ENCODE data around the gene SEZ6L2.
"Not testable (repeated sequence)": the region's sequence is repeated elsewhere in the genome, so short reads cannot be mapped to it uniquely, and the experiment has no call there.

The SEZ6L2 gene

DNA sequence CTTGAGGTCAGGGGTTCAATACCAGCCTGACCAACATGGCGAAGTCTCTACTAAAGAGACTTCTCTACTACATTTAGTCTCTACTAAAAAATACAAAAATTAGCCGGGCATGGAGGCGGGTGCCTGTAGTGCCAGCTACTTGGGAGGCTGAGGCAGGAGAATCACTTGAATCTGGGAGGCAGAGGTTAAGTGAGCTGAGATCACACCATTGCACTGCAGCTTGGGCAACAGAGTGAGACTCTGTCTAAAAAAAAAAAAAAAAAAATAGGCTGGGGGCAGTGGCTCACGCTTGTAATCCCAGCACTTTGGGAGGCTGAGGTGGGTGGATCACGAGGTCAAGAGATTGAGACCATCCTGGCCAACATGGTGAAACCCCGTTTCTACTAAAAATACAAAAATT, 10.5 kb upstream of the SEZ6L2 start:
- not testable (repeated sequence) for DNase-seq

DNA sequence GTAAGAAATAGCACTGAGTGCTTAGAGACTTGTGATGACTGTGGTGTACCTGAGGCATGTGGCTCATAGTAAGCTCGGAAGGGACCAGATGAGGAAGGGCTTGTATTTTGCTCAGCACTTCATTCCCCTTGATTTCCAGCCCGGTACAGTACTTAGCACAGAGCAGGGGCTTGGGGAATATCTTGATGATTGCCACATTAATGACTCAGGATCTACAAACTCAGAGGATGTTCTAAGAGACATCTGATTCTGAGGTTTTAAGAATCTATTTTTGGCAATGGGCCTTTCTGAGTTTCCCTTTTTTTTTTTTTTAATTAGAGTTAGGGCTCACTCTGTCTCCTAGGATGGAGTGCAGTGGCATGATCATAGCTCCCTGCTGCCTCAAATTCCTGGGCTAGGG, 10.0 kb upstream of the SEZ6L2 start:
- DNase-seq: no peak

DNA sequence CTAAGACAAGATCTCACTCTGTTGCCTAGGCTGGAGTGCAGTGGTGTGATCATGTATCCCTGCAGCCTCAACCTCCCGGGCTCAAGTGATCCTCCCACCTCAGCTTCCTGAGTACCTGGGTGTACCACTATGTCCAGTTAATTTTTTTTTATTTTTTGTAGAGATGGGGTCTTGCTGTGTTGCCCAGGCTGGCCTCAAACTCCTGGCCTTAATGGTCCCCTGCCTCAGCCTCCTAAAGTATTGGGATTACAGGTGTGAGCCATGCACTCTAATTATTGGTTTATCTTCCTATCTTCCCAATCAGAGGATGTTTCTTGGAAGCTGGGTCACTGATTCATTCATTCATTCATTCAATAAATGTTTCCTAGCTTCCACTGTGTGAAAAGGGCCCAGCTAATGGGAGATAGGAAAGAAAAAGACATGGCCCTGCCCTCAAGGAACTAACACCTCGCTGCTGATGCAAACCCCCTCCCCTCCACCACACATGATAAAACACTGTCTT, 9.4 kb upstream of the SEZ6L2 start:
- DNase-seq: no peak

DNA sequence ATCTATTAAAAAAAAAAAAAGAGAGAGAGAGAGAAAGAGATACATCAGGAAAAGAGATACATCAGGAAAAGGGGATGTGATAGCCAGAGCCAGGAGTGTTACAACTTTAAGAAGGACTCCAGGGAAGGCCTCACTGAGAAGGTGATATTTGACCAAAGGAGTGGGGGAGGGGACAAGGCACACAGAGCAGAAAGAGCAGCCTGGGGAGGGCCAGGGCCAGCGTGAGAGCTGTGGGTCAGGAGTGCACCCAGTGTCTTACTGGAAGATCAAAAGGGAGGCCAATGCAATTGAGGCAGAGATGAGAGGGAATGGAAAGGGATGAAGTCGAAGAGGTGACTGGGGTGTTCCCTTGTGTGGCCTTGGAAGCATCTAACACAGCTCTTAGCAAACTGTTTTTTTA, 8.6 kb upstream of the SEZ6L2 start:
- no peak for DNase-seq

DNA sequence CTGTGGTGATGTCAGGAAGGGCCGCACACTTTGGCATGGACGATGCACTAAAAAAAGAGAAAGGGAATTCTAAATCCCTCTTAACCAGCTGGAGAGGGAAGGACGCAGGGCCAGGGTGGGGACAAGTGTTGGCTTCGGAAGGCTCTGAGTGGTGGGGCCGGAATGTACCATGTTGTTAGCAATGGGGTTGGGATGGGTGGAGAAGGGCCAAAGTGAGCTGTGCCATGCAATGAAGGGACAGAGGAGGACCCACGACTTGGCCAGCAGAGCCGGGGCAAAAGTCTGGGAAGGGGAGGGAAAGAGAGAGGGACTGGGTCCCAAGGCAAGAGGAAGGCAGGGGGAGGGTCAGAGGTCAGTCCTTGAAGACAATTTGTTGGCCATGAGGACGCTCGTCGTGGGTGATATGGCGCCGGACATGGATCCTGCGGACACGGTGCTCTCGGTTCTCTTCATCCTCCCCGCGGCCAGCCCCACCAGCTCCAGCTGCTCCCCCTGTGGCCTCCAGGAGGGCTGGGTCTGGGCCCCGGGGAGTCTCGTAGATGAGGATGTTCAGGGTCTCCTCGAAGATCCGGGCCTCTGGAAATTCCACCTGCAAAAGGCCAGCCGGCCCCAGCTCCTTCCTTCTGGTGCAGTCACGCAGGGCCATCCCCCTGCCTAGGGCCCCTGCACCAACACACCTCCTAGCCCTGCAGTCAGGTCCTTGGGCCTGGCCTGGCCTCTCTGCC, 7.3 kb upstream of the SEZ6L2 start:
- no peak for DNase-seq

DNA sequence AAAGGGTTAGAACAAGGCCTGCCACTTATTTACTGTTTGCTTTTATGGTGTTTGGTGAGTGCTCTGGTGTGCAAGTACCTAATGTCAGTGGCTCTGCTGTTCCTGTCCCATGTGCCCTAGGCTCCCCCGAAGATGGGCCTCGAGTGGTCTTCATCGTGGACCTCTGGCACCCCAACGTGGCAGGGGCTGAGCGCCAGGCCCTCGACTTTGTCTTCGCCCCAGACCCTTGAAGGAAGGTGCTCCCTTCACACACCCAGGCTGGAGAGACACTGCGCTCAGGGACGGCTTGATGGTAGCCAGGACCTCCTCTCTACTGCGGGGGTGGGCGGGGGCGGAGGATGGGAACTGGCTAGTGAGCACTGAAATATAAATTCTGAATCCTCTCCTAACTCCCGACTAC, 6.3 kb upstream of the SEZ6L2 start:
- no peak for DNase-seq

DNA sequence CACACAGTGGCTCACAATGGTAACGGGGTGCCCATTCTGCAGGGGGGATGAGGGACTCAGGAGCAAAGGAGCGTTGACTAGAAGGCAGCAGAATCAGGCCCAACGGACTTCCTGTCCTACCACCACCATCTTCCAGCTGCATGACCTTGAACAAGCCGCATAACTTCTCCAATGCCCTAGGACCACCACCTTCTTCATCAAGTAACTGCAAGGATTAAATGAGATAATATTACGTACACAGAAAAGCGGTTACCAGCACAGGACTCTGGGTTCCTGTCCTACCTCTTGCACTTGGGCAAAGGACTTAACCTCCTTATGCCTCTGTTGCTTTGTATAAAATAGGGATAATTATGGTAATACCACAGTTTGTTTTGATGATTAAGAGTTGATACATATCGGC, 5.6 kb upstream of the SEZ6L2 start:
- no peak for DNase-seq

DNA sequence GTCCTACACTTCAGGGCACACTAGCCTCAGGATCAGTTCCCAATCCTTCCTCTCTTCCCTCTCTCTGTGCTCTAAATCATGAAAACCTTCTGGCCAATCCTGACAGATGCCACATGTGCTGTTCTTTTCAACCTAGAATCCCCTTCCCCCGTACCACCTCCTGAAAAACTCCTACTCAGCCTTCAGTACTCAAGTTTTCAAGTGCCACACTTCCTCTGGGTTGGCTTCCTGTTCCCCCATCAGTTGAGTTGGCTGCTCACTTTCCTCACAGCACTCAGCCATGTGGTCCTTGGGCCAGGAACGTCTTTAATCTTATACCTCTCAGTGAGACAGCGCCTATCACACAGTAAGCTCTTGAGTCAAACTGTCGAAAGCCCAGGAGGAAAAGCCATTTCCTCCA, 4.2 kb upstream of the SEZ6L2 start:
- DNase-seq: no peak

DNA sequence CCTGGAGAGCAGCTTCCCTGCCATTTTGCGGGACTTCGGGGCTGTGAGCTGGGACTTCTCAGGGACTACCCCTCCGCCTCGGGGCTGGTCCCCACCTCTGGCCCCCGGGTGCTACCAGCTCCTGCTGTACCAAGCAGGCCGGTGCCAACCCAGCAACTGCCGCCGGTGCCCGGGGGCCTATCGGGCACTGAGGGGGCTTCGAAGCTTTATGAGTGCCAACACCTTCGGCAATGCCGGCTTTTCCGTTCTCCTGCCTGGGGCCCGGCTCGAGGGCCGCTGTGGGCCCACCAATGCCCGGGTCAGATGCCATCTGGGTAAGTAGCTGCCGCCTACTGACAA, 2.2 kb upstream of the SEZ6L2 start:
- DNase-seq: no peak

DNA sequence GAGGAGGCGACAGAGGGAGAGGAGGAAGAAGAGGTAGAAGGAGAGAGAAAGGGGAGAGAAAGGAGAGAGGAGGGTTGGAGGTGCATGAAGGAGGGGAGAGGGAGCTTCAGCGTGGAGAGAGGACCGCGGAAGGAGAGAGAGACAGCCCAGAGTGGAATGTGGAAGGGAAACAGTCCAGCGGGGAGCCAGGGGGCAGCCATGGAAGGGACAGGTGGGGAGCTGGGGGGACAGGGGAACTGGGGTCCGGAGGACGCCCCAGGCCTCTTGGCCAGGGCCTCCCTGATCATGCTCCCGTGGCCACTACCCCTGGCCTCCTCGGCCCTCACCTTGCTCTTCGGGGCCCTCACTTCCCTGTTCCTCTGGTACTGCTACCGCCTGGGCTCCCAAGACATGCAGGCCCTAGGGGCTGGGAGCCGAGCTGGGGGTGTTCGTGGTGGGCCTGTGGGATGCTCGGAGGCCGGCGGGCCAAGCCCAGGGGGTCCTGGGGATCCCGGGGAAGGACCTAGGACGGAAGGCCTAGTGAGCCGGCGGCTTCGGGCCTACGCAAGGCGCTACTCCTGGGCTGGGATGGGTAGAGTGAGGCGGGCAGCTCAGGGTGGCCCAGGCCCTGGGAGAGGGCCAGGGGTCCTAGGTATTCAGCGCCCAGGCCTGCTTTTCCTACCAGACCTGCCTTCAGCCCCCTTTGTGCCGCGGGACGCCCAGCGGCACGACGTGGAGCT, 1.7 kb upstream of the SEZ6L2 start:
- DNase-seq: no peak

DNA sequence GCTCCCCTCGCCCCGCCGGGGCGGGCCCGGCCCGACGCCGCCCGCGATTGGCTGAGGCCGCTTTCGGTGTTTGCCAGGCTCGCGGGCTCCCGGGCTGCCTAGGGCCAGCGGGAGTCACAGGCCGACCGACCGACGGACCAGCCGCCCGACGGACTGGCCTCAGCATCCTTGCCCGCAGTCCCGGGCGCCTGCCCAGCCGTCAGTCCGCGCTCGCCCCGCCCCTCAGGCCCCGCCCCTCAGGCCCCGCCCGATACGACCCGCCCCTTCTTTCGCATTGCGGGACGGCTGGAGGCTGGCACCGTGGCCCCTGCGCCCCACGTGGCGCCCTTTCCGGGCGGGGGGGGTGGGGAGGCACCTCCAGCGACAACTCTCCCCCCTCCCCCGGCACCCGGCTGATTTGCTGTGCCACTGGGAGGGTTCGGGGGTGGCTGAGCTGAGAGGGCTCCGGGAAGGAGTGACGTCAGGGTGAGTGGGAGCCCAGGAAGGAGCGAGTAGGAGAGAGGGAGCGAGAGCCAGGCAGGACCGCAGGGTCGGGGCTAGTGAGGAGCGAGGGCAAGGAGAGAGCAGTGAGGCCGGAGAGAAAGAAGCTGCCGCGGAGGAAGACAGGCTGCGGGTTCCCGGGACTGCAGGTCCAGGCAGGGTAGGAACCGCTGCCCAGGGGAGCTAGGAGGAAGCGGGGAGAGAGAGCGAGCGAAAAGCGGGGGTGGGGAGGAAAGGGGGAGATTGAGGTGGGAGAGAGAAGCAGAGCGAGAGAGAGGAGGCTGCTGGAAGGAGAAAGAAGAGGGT, 945 bp upstream of the SEZ6L2 start, which contains the start of gene ASPHD1:
ASPHD1 (plus strand) TSS at position 387 of the 786 bp plus-strand sequence. CDS start 484 bp downstream, outside the sequence.
- peak; percentile 79 for DNase-seq

DNA sequence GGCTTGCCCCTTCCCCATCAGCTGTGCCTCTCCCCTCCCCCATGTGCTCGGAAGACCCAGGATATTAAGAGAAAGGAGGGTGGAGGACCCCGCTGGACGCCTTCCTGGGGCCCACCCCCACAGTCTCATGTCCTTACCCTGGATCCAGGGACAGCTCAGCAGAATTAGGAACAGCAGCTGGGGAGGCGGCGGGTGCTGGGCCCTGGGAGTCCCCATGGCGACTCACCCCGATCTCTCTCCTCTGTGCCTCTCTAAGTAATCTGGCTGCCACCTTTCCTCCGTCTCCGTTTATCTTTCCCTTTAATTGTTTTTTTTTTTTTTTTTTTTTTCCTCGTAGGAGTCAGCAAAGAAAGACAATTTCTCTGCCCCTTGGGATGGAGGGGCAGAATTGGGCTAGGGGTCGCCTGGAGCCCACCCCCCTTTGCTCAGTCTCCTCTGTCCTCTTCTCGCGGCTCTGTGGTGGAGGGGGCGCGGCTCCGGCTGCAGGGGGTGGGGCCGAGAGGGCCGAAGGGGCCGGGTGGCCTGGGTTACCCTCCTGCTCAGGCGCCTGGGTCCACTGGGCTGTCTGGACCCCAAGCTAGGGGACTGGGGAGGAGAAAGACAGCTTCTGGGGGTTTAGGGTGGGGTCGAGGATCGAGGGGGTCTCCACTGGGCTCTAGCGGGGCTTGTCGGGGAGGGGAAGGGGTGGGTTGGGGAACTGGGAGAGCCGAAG, 390 bp downstream of the SEZ6L2 start:
- no peak for DNase-seq

DNA sequence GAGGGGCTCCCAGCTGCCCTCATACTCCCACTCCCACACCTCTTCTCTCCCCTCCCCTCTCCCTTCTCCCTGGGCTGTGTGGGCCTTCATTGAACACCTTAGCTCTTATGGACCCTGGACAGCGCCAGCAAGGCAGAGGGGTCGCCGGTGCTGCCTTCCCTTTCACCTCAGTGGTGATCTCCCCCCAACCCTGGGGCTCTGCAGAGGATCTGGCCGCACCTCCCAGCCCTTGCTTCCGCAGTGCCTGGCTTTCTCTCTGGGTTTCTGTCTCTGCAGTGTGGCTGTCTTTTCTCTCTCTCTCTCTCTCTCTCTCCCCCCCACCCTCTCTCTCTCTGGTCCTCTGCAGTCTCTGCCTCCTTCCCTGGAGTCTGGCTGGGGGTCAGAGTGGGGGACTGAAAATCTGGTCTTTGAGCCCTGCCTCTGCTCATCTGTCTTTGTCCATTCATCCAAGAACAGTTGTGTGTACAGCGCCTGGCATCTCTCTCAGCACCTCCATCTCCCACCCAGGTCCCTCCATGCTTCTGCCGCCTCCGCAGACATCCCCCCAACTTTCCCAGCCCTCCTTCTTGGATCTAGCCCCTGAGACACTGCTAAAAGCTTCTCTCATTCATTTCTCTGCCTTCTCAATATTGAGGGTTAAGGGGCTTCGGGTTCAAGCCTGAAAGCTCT, 1.1 kb downstream of the SEZ6L2 start:
- no peak for DNase-seq

DNA sequence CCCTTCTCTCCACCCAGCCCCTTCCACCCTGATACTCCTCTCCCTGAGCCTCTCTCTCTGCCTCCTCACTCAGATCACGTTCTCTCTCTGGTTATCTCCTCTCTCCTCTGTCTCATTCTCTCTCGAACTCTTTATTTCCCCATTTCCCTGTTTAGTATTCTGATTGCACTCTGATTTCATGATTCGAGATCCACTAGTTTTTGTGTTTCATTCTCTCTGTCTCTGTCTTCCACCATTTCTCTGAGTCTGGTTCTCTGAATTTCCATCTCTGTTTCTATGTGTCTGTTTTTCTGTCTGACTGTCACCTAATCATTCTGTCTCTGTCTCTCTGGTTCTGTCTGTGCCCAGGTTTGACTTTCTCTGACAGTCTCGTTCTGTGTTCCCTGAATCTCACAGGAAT, 2.0 kb downstream of the SEZ6L2 start:
- no peak for DNase-seq

DNA sequence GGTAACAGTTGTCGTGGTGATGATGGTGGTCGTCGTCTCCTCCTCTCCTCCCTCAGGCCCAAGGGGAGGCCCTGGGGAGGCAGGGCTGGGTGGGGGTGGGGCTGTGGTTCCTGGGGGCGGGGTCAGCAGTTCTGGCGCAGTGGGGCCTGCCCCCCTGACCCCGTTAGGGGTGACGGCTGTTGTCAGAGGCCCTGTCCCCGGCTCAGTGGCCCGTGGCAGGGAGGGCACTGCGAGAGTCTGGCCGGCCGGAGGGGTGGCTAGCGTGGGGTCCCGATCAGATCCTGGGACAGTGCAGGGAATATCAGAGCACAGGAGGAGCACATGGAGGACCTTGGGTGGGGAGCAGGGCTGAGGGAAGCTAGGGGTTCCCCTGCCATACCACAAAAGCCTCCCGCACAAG, 2.5 kb downstream of the SEZ6L2 start:
- no peak for DNase-seq

DNA sequence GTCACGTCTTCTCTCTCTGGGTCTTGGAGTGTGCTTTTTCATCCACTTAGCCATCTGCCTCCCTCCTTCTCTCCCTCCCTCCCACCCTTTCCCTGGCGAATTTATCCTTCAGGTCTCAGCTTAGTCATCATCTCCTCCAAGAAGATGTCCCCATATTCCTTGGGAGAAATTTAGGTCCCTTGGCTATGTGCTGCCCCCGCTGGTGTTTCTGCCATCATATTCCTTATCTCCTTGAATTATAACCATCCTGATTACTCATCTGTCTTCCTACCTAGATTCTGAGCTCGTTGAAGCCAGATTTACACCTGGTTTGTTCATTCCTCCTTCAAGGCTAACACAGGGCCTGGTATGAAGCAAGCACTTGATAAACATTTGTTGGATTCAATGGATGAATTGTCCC, 5.0 kb downstream of the SEZ6L2 start:
- DNase-seq: no peak

DNA sequence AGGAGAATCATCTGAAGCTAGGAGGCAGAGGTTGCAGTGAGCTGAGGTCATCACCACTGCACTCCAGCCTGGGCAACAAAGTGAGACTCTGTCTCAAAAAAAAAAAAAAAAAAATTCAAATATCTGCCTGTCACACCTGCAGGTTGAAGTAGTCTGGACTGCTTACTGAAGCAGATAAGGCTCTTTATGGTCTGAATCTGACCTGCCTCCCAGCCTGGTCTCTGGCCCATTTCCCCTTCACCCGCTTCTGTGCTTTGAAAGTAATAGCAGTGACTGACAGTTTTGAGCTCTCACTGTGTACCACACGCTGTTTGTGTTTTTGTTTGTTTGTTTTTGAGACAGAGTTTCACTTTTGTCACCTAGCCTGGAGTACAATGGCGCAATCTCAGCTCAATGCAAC, 5.8 kb downstream of the SEZ6L2 start:
- no peak for DNase-seq

DNA sequence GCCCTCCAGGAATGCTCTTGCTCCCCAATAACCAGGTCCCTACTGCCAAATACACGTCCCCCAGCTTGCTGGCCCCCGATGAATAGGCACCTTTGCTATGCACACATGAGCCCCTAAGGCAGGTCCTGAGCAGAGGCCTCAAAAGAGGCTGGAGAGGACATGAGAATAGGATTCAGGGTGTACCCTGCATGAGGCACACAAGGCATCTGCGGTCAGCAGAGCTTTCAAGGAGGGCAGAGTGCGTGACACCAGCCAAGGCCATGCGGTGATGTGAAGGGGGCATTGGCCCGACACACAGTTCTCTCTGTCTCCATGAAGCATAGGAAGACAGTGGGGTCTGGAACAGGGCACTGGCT, 6.9 kb downstream of the SEZ6L2 start:
- no peak for DNase-seq

DNA sequence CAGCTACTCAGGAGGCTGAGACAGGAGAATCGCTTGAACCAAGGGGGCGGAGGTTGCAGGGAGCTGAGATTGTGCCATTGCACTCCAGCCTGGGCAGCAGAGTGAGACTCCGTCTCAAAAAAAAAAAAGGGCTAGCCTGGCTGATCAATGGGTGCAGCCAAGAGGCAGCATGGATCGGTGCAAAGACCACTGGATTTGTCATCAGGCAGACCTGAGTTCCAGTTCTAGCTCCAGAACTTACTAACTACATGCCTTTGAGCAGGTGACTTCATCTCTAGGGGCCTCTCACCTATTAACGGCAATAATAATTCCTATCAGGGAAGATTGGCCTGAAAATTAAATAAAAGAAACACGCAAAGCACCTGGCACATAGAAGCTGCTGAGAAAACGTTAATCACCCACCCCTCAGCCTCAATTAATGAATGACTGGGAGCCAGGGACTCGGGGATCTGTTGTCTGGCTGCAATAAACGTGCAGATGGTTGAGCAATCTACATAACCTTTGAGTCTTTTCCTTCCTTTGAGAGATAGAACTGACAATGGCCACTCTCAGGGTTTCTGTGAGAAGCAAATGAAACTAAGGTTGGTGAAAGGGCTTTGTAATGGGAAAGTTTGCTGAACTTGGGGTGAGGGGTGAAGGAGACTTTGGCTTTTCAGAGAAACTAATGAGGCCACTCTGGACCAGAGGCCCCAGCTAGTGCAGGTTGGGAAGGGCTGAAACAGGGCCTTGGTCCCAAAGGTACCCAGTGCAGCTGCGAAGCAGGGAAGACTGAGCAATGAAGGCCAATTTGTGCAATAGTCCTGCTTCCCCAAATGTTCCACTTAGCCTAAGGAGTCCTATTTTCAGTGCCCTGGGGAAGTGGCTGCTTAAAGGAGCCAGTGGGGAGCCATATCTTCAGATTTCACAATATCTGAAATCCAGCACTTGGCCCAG, 7.6 kb downstream of the SEZ6L2 start:
- no peak for DNase-seq

DNA sequence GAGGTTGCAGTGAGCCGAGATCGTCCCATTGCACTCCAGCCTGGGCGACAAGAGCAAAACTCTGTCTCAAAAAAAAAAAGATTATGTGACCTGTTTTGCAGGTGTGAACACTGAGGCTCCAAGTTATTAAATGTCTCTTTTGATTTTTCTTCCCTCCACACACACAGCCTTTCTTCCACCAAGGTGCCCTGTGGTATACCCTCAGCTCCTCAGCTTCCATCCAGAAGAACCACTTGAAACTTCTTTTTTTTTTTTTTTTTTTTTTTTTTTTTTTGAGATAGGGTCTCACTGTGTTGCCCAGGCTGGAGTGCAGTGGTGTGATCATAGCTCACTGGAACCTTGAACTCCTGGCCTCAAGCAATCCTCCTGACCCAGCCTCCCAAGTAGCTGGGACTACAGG, 10.0 kb downstream of the SEZ6L2 start:
- not testable (repeated sequence) for DNase-seq

DNA sequence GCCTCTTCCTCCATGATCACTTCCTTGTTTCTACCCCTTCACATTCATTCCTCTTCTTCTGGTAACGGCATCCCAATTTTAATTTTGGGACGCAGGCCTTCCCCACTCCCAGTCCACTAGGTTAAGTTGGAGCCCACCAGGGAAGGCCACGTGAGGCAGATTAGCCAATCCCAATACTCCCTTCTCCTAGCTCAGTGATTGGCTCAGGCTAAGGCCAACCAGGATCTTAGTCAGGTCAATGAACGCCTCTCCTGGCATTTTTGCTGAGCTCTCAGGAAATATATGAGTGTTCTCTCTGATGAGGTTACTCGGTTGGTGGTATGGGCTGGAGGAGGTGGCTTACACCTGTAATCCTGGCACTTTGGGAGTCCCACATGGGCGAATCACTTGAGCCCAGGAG, 15.4 kb downstream of the SEZ6L2 start:
- DNase-seq: no peak

Measured in CD4-positive, alpha-beta T cell treated with Interleukin-10 for 1 hour (primary cell).